Neural cell (in vitro differentiated cells): ENCODE measurements around the gene ZFYVE26. TPM values are rescaled to one million over a fixed set of nuclear protein-coding genes. Genes with fewer than 3 reads are reported as not detected.

Source experiments
- H2AFZ ChIP-seq: fragments of 200-600, 300-800 bp; sonication (generic), shearing (Covaris generic); 2 replicates; pipeline ENCODE4 v1.6.0; 2014; ENCODE audit warnings: low read depth, mild to moderate bottlenecking, antibody characterized with exemption, low read length, moderate library complexity
- H3F3A ChIP-seq: fragments of 200-600 bp; shearing (Covaris generic); 2 replicates; pipeline ENCODE4 v1.6.1; 2016; ENCODE audit warnings: mild to moderate bottlenecking, moderate library complexity, mixed read lengths, antibody characterized with exemption, low read length; ENCODE audit not compliant: insufficient read depth, poor library complexity, severe bottlenecking
- H3K27ac ChIP-seq: fragments of 200-600, 300-800 bp; sonication (generic), shearing (Covaris generic); 2 replicates; pipeline ENCODE4 v1.5.1; 2014; ENCODE audit warnings: mild to moderate bottlenecking, low read length, moderate library complexity
- H3K27me3 ChIP-seq: fragments of 300-800, 200-600 bp; sonication (generic), shearing (Covaris generic); 2 replicates; pipeline ENCODE4 v1.6.0; 2014; ENCODE audit warnings: mild to moderate bottlenecking, low read depth, low read length, moderate library complexity; ENCODE audit not compliant: insufficient read depth
- H3K36me3 ChIP-seq: fragments of 300-800, 200-600 bp; sonication (generic), shearing (Covaris generic); 2 replicates; pipeline ENCODE4 v1.5.1; 2014; ENCODE audit warnings: mild to moderate bottlenecking, antibody characterized with exemption, low read length, moderate library complexity; ENCODE audit not compliant: insufficient read depth
- H3K4me2 ChIP-seq: fragments of 300-800, 200-600 bp; sonication (generic), shearing (Covaris generic); 2 replicates; pipeline ENCODE4 v1.6.0; 2014; ENCODE audit warnings: mild to moderate bottlenecking, low read length
- H3K4me3 ChIP-seq: fragments of 300-800, 200-600 bp; sonication (generic), shearing (Covaris generic); 2 replicates; pipeline ENCODE4 v1.5.1; 2014; ENCODE audit warnings: mild to moderate bottlenecking, low read length, moderate library complexity
- H3K79me2 ChIP-seq: fragments of 200-600 bp; shearing (Covaris generic); replicated peaks from 2 replicates; pipeline ENCODE4 v1.6.0; 2014; ENCODE audit warnings: mild to moderate bottlenecking, low read length, moderate library complexity; ENCODE audit not compliant: insufficient read depth
- H3K9ac ChIP-seq: fragments of 300-800, 200-600 bp; sonication (generic), shearing (Covaris generic); 2 replicates; pipeline ENCODE4 v1.6.1; 2016; ENCODE audit warnings: mild to moderate bottlenecking, low read length, mixed read lengths
- H3K9me2 ChIP-seq: fragments of 200-600 bp; shearing (Covaris generic); 2 replicates; pipeline ENCODE4 v1.6.1; 2016; ENCODE audit warnings: mild to moderate bottlenecking, low read length, mixed read lengths; ENCODE audit not compliant: insufficient read depth
- H3K9me3 ChIP-seq: fragments of 200-600, 300-800 bp; sonication (generic), shearing (Covaris generic); 2 replicates; pipeline ENCODE4 v1.6.1; 2016; ENCODE audit warnings: mild to moderate bottlenecking, mixed run types, low read length, moderate library complexity, mixed read lengths
- H4K20me1 ChIP-seq: fragments of 200-600 bp; shearing (Covaris generic); 2 replicates; pipeline ENCODE4 v1.6.1; 2016; ENCODE audit warnings: mild to moderate bottlenecking, mixed run types; ENCODE audit not compliant: insufficient read depth
- CTCF ChIP-seq: fragments of 450-650 bp; IDR thresholded peaks from 2 replicates; pipeline ENCODE4 v1.5.1; 2014; ENCODE audit warnings: antibody characterized with exemption, mild to moderate bottlenecking, moderate library complexity; ENCODE audit not compliant: poor library complexity, severe bottlenecking
- EP300 ChIP-seq: fragments of 450-650 bp; conservative IDR thresholded peaks from 2 replicates; pipeline ENCODE4 v1.6.1; 2014; ENCODE audit warnings: antibody characterized with exemption, mild to moderate bottlenecking, moderate library complexity; ENCODE audit not compliant: poor library complexity, severe bottlenecking
- EZH2 ChIP-seq: fragments of 200-600, 300-800 bp; shearing (Covaris generic), sonication (generic); IDR thresholded peaks from 2 replicates; pipeline ENCODE4 v1.6.1; 2014; ENCODE audit warnings: antibody characterized with exemption, low read length, borderline replicate concordance, mild to moderate bottlenecking; ENCODE audit not compliant: insufficient read depth, poor library complexity, severe bottlenecking
- MXI1 ChIP-seq: fragments of 450-650 bp; conservative IDR thresholded peaks from 2 replicates; pipeline ENCODE4 v1.6.1; 2014; ENCODE audit warnings: antibody characterized with exemption, mild to moderate bottlenecking; ENCODE audit not compliant: poor library complexity, severe bottlenecking
- POLR2AphosphoS5 ChIP-seq: IDR thresholded peaks from 2 replicates; pipeline ENCODE4 v1.6.1; 2012
- RAD21 ChIP-seq: fragments of 450-650 bp; conservative IDR thresholded peaks from 2 replicates; pipeline ENCODE4 v1.6.1; 2014; ENCODE audit warnings: antibody characterized with exemption, mild to moderate bottlenecking, moderate library complexity
- REST ChIP-seq: IDR thresholded peaks from 2 replicates; pipeline ENCODE4 v1.6.1; 2012; ENCODE audit warnings: borderline replicate concordance
- SMC3 ChIP-seq: fragments of 450-650 bp; conservative IDR thresholded peaks from 2 replicates; pipeline ENCODE4 v1.6.1; 2014; ENCODE audit warnings: antibody characterized with exemption, mild to moderate bottlenecking, moderate library complexity; ENCODE audit not compliant: poor library complexity
- TAF1 ChIP-seq: IDR thresholded peaks from 2 replicates; pipeline ENCODE4 v1.6.1; 2012; ENCODE audit warnings: low read depth
- polyA plus RNA-seq: library from polyadenylated mRNA; depleted of rRNA; stranded (reverse); fragments of >200 nt; gene quantifications from 2 replicates; pipeline ENCODE4 v1.2.3, GENCODE V29; 2014

Gene ZFYVE26
- polyA plus RNA-seq, 1 donor from 2014 or later: 8.5 TPM

GRCh38 chr14:67744046-67744445 is 72.3 kb downstream of the ZFYVE26 start:
- Histone ChIP-seq H2AFZ (no peak overlapping the region), H3K9me2 (no peaks in the 10 kb centered on the region), H3K9me3 (no peaks in the 10 kb centered on the region), H3K27ac (no peak overlapping the region), H3K9ac (no peak overlapping the region), H3K4me3 (no peak overlapping the region), H4K20me1 (no peaks in the 10 kb centered on the region), H3K4me2 (no peak overlapping the region), H3F3A (no peaks in the 10 kb centered on the region), H3K36me3 (peaks cover 3% of the 10 kb centered on the region), H3K27me3 (no peaks in the 10 kb centered on the region), H3K79me2 (no peaks in the 10 kb centered on the region)
- TF ChIP-seq EP300: no peak
- no peak for TF ChIP-seq MXI1
- no peak for TF ChIP-seq CTCF
- TF ChIP-seq EZH2: no peak
- TF ChIP-seq POLR2AphosphoS5: no peak
- no peak for TF ChIP-seq SMC3
- no peak for TF ChIP-seq TAF1
- no peak for TF ChIP-seq RAD21
- no peak for TF ChIP-seq REST

- no peaks in the 10 kb centered on the region for H3K36me3 ChIP-seq
- no peaks in the 10 kb centered on the region for H3K9me3 ChIP-seq
- H3F3A ChIP-seq: no peaks in the 10 kb centered on the region
- no peaks in the 10 kb centered on the region for H3K27me3 ChIP-seq
- H3K79me2 ChIP-seq: no peaks in the 10 kb centered on the region
- TF ChIP-seq CTCF (no peak), EZH2 (no peak), TAF1 (no peak), REST (no peak), RAD21 (no peak), EP300 (no peak), SMC3 (no peak), MXI1 (no peak), POLR2AphosphoS5 (no peak)
- H3K9ac ChIP-seq: no peak overlapping the region
- H3K9me2 ChIP-seq: no peaks in the 10 kb centered on the region
- no peak overlapping the region for H2AFZ ChIP-seq
- no peak overlapping the region for H3K4me3 ChIP-seq
- no peak overlapping the region for H3K27ac ChIP-seq
- no peaks in the 10 kb centered on the region for H4K20me1 ChIP-seq
- no peak overlapping the region for H3K4me2 ChIP-seq
These were observed 77.5 kb downstream of the ZFYVE26 start for GRCh38 chr14:67738740-67739504.
